ENCODE results near the gene TAGLN2.

Gene TAGLN2

DNA sequence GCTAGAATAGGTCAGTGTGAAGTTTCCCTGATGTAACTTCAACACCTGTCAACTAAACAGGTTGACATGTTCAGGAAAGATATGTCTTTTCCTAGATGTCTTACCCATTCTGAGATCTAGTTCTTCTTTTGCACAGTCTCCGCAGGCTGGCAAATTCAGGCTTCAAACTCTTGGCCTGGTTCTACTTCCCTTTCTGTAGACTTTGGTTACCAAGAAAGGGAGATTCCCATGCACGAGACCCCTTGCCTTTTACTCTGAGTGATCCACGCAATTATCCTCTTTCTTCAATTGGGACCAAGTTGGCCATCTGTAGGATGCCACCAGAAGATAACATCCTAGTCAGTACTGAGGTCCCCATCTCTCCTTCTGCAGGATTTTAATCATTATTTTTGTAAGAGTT is 27.3 kb downstream of the TAGLN2 start:
- no peak for DNase-seq

GRCh38 chr1:159896546-159896930 is 28.8 kb downstream of the TAGLN2 start:
- DNase-seq: no peak

DNA sequence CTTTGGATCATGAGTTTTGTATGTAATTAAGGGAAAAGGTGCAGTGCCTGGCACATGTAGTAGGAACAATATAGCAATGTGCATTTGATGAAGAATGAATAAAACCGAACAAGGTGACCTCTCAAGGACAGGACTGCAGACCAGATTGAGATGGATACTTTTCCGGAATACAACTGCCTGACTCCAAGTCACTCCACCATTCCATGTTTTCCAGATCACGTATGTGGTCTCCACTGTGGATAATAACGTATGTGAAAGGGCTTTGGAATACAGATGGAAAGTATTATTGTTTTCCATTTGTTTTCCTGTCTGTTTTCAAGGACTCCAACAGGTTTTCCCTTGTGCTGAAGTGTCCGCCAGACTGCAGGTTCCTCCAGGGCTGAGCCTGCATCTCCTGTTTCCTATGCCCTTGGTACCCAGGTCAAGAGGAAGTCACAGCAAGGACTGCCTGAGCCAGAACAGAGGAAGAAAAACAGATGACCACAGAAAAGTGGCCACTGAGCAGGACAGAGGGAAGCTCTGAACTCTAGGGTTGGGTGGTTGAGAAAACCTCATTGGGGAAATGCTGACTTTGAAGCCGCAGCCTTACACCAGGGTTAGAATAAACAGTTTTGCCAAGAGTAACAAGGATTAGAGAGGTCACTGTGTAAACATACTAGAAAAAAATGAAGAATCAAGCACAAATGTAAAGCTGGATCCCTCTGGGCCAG is 29.3 kb downstream of the TAGLN2 start:
- no peak for DNase-seq

DNA sequence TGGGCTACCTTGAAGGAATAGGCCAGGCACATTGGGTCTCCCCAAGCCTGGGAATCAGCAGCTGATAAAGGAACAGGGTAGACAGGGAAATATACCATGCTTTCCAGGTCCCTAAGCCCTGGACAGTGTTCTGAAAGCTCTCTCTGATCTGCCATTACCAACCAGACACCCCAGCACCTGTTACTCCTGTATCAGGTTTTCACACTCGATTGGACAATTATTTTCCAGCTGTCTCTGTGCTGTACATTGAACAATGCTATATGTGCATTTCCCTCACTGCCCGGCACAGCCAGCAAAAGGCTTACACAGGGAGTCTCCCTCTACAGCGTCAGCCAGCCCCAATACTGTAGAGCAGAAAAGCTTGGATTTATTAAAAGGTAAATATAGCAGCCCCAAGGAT is 30.0 kb downstream of the TAGLN2 start:
- DNase-seq: no peak

- DNase-seq: peak; percentile 14
These were observed 32.4 kb downstream of the TAGLN2 start for GRCh38 chr1:159892944-159893343.

GRCh38 chr1:159891275-159892157 is 33.8 kb downstream of the TAGLN2 start:
- peak; percentile 92 for DNase-seq

DNA sequence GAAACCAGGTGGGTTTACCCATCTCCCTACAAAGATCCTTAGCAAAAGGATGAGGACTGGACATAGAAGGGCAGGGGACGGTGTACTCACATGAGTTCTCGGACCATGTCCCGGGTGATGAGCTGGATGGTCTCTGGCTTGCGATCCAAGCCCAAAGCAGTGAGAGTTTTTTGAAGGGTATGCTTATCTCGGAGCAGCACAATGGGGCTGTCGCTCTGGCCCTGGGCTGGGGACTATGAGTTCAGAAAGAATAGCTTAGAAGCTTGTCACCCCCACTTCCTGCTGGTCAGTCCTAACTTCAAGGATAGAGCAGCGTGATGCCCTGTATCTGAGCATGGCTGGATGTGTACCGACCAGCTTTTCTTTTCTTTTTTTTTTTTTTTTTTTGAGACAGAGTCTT is 34.9 kb downstream of the TAGLN2 start:
- DNase-seq: no peak

- DNase-seq: peak; percentile 45
These were observed 35.5 kb downstream of the TAGLN2 start for GRCh38 chr1:159889821-159890252.

- DNase-seq: no peak
These were observed 36.1 kb downstream of the TAGLN2 start for GRCh38 chr1:159889202-159889601.

- no peak for DNase-seq
These were observed 41.0 kb downstream of the TAGLN2 start for GRCh38 chr1:159884296-159884695.

DNA sequence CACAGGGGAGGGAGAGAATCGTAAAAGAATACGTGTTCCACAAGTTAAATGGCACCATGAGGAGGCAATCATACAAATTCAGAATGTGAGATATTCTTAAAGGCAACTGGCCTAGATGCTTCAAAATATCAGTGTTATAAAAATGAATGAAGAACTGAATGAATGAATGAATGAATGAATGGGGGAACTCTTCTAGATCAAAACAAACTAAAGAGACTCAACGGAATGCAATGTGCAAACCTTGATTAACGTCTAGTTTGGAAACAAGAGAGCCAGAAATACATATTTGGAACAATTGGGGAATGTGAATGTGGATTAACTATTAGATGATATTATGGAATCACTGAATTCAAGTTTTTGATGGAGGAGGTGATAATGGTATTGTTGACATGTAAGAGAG is 42.2 kb downstream of the TAGLN2 start:
- DNase-seq: no peak

DNA sequence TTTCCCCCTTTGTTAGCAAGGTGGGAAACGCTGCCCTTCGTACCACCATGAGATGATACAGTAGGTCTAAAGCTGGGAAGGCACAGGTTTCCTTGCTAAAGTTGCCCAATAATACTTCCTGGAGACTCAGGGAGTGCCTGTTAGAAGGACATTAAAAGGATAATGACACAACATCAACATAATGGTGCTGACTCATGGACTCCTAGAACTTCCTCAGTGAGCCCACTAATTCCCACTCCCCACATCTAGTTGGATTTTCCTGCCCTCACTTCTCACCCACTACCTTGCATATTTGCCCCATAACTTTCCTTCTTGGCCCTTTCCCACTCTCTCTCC is 42.8 kb downstream of the TAGLN2 start:
- DNase-seq: peak; percentile 20

DNA sequence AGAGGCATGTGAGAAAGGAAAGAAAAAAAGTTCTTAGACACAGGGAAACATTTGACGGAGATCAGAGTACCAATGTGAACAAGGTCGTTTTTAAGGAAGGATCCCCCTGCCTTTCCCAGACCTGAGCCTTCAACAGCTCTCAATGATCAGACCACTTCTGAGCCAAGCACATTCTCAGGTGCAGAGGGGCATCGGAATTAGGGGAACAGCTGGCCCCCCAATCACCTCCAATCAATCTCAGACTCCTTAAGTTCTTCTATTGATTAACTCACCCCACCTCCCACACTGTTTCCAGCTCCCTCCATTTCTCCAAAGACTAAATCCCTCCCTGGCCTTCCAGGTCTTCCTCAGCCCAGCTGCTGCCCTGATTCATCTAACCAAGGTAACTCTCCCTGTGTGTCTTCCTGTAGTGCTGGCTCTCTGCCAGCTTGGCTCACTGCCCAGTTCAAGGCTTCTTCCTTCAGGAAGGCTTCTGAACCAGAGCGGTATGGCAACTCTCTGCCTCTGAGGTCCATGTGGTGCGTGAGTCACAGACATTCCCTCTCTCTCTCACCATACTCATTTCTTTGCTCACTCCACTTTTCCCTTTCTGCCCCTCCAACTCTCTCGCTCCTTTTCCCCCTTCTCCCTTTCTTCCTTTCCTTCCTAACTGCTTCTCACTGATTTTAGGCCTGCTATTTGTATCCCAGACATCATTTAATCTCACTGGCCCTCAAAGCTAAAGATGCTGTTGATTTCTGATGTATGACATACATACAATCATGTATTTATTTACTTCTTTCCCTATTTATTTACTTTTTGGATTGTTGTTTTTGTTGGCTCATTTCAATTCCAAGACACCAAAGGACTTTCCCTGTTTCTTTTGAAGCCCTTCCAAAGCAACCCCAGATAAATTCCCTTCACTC is 43.4 kb downstream of the TAGLN2 start:
- DNase-seq: peak; percentile 99

- DNase-seq: no peak
These were observed 44.9 kb downstream of the TAGLN2 start for GRCh38 chr1:159880430-159880829.

GRCh38 chr1:159879977-159880376 is 45.3 kb downstream of the TAGLN2 start:
- no peak for DNase-seq

- DNase-seq: no peak
These were observed 46.2 kb downstream of the TAGLN2 start for GRCh38 chr1:159879136-159879535.

DNA sequence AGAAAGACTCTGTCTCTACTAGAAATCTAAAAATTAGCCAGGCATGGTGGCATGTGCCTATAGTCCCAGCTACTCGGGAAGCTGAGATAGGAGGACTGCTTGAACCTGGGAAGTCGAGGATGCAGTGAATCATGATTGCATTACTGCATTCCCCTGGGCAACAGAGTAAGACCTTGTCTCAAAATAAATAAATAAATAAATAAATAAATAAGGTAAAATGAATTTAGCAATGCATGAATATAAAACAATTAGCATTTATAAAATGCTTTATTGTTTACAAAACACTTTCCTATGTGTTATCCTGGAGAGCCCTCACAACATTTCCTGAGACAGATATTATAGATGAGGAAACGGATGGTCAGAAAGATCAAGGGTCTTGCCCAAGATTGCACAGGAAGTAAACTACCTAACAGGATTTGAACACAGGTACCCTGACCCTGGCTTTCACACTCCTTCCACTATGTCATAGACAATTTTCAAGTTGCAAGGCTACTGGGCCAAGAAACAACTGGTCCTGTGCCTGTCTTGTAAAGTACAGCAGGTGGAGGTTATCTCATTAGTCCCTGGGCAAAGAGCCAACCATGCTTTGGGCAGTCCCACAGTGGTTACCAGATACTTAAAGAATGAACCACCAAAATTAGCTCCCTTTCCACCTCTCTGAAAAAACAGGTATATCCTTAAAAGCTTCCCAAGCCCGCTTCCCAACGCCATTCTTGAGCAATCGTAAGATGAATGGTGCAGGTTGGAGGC is 47.4 kb downstream of the TAGLN2 start:
- DNase-seq: peak; percentile 90

- DNase-seq: no peak
These were observed 51.7 kb downstream of the TAGLN2 start for GRCh38 chr1:159873530-159874143.

GRCh38 chr1:159872891-159873290 is 52.4 kb downstream of the TAGLN2 start:
- DNase-seq: no peak

GRCh38 chr1:159870704-159871103 is 54.6 kb downstream of the TAGLN2 start:
- no peak for DNase-seq

- DNase-seq: no peak
These were observed 55.7 kb downstream of the TAGLN2 start for GRCh38 chr1:159869607-159870006.

DNA sequence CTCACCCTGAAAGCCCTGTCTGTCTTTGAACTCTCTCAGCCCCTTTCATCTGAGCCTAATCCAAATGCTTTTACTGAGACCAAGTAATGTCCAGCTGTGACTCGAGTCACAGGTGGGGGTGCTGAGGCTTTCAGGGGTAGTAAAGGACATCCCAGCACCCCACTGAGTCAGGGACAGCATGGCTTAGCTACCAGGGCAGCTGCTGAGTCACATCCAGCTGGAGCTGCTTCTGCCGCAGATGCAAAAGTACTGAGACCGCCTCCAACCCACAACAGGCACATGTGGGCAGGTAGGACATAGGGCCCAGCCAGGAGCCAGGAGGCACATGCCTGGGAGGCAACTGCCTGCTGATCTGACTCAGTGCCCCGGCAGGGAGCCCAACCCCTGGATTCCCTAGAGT is 56.1 kb downstream of the TAGLN2 start:
- DNase-seq: peak; percentile 15

Data from NCI-H82 (cell line).